ENCODE data around the gene SOX15.
A peak's percentile ranks its signal among the peaks of the same experiment; 100 is the strongest.

SOX15 gene

DNA sequence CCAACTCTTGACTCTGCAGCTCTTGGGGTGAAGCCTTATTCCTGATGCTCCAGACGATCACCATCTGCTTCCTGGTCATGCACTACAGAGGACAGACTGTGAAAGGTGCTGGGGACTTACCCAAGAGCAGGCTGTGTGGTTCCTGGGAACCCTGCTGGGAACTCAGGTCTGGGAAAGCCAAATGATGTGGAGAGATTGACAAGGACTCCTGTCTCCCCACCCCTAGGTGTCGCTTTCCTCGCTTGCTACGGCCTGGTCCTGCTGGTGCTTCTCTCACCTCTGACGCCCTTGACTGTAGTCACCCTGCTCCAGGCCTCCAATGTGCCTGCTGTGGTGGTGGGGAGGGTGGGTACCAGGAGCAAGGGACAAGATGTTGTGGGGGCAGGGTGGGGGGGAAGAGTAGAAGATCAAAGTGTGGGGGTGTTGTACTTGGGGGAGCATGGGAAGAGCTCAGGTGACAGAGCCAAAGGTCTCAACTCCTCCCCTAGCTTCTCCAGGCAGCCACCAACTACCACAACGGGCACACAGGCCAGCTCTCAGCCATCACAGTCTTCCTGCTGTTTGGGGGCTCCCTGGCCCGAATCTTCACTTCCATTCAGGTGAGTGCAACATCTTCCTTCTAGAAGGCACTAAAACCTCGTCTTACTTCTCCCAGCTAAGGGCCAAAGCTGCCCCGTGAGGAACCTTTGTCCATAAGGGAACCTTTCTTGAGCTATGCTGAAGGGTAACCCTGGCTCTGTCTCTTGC, 3.0 kb downstream of the SOX15 start:
- no peak overlapping the region for H2BK15ac ChIP-seq (ENCODE audit: low read length)
- H4K91ac ChIP-seq (ENCODE audit: low read depth, low read length, poor library complexity) = no peak overlapping the region
- H3K27me3 ChIP-seq (ENCODE audit: control insufficient read depth in 3 of 3, insufficient read depth in 3 of 3, low read depth in 1 of 3, low read length in 3 of 3) = no peaks in the 10 kb centered on the region
- no peak overlapping the region for H4K8ac ChIP-seq (ENCODE audit: low read depth, low read length)
- no peak overlapping the region for H3K18ac ChIP-seq (ENCODE audit: low read length)
- no peak overlapping the region for H2BK120ac ChIP-seq (ENCODE audit: low read depth, low read length)
- no peak overlapping the region for H2BK12ac ChIP-seq (ENCODE audit: low read length)
- WGBS, 2 donors (ENCODE audit: extremely low coverage in 2 of 2, insufficient read length in 2 of 2, insufficient replicate concordance in 1 of 2) = no CpG with 5 or more reads among the region's 9 CpGs
- no peak overlapping the region for H3K4ac ChIP-seq (ENCODE audit: low read length)
- no peak overlapping the region for H3K4me2 ChIP-seq (ENCODE audit: insufficient read depth, low read length, poor library complexity, severe bottlenecking)
- no peak overlapping the region for H3K14ac ChIP-seq (ENCODE audit: low read length)
- no peak overlapping the region for H3K9ac ChIP-seq (ENCODE audit: low read depth, low read length, poor library complexity)
- H3K23ac ChIP-seq (ENCODE audit: low read depth, low read length, poor library complexity) = no peak overlapping the region
- H3K9me3 ChIP-seq (replicated peaks in 1 of 2; ENCODE audit: control insufficient read depth in 2 of 2, insufficient read depth in 1 of 2, low read depth in 1 of 2, low read length in 2 of 2) = no peaks in the 10 kb centered on the region
- peaks cover 28 to 73% of the 10 kb centered on the region in 2 donors for H3K36me3 ChIP-seq (replicated peaks in 1 of 2; ENCODE audit: control insufficient read depth in 2 of 2, insufficient read depth in 2 of 2, low read length in 2 of 2)
- H2AFZ ChIP-seq (ENCODE audit: low read length) = no peak overlapping the region
- H3K4me1 ChIP-seq (ENCODE audit: control insufficient read depth in 2 of 2, insufficient read depth in 1 of 2, low read depth in 1 of 2, low read length in 2 of 2) = peaks cover 24 to 41% of the 10 kb centered on the region in 2 donors
- H3K27ac ChIP-seq (replicated peaks; ENCODE audit: low read length) = no peak overlapping the region
- H2BK5ac ChIP-seq (ENCODE audit: low read length) = no peak overlapping the region
- H3K4me3 ChIP-seq (ENCODE audit: low read length in 2 of 2) = no peak overlapping the region
- H3K79me1 ChIP-seq (ENCODE audit: low read depth, low read length) = peaks cover 13% of the 10 kb centered on the region
- no peak for DNase-seq (ENCODE audit: low spot score)
- H2AK5ac ChIP-seq (ENCODE audit: low read depth, low read length) = no peak overlapping the region

DNA sequence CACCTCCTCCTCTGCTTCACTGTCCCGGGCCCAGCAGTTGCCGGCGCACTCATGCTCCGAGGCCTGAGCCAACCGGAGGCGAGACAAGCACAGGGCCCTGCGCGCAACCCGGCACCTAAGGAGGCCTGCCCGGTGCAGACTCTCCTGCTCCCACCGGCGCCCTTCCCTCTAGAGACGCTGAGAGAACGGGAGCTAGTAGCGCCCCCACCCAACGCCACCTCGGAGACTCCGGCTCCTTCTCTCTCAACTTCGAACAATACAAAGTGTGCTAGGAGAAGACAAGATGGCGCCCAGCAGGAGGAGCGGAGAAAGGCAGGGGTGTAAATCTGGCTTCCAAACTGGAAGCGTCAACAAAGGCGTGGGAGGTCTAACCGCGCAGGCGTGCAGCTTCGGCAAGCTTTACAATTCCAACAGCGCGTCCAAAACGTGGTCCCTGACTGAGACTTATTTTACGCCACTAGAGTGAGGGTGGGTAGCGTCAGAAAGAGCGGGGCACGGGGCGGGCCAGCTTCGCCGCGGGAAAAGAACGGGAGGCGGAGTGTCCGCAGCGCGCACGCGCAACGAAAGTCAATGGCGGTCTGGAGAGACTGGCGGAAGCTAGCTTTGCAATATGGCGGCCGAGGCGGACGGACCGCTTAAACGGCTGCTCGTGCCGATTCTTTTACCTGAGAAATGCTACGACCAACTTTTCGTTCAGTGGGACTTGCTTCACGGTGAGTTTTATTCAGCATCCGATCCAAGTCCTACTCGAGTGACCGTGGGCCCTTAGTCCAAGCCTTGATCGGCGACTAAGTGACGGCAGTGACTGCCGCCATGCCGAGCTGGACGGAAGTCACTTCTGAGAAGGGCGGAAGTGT, 6.4 kb downstream of the SOX15 start, which contains the start of gene MPDU1:
Gene MPDU1, plus strand, starts transcription at position 600 of the 857 bp plus-strand sequence. Its CDS starts 11 bp downstream, at position 611.
- Histone ChIP-seq H3K4me2 (ENCODE audit: insufficient read depth, low read length, poor library complexity, severe bottlenecking) (peak within 1 kb of the TSS; percentile 69), H3K36me3 (replicated peaks in 1 of 2; ENCODE audit: control insufficient read depth in 2 of 2, insufficient read depth in 2 of 2, low read length in 2 of 2) (peaks cover 34 to 70% of the 10 kb centered on the region in 2 donors), H2BK12ac (ENCODE audit: low read length) (peak within 1 kb of the TSS; percentile 98), H2BK15ac (ENCODE audit: low read length) (peak within 1 kb of the TSS; percentile 100), H2AK5ac (ENCODE audit: low read depth, low read length) (peak within 1 kb of the TSS; percentile 100), H3K27ac (replicated peaks; ENCODE audit: low read length) (peak within 1 kb of the TSS; percentile 98), H4K8ac (ENCODE audit: low read depth, low read length) (peak within 1 kb of the TSS; percentile 99), H3K18ac (ENCODE audit: low read length) (peak within 1 kb of the TSS; percentile 100), H3K4me1 (ENCODE audit: control insufficient read depth in 2 of 2, insufficient read depth in 1 of 2, low read depth in 1 of 2, low read length in 2 of 2) (peaks cover 13 to 17% of the 10 kb centered on the region in 2 donors), H3K23ac (ENCODE audit: low read depth, low read length, poor library complexity) (peak within 1 kb of the TSS; percentile 92), H3K9me3 (replicated peaks in 1 of 2; ENCODE audit: control insufficient read depth in 2 of 2, insufficient read depth in 1 of 2, low read depth in 1 of 2, low read length in 2 of 2) (no peaks in the 10 kb centered on the region), H4K91ac (ENCODE audit: low read depth, low read length, poor library complexity) (peak within 1 kb of the TSS; percentile 100), H3K9ac (ENCODE audit: low read depth, low read length, poor library complexity) (peak within 1 kb of the TSS; percentile 90), H2AFZ (ENCODE audit: low read length) (peak within 1 kb of the TSS; percentile 86), H3K14ac (ENCODE audit: low read length) (peak within 1 kb of the TSS; percentile 59), H2BK120ac (ENCODE audit: low read depth, low read length) (peak within 1 kb of the TSS; percentile 99), H3K79me1 (ENCODE audit: low read depth, low read length) (peaks cover 13% of the 10 kb centered on the region), H2BK5ac (ENCODE audit: low read length) (peak within 1 kb of the TSS; percentile 100), H3K4ac (ENCODE audit: low read length) (peak within 1 kb of the TSS; percentile 94), H3K4me3 (ENCODE audit: low read length in 2 of 2) (peak within 1 kb of the TSS; percentile 58 to 86), H3K27me3 (ENCODE audit: control insufficient read depth in 3 of 3, insufficient read depth in 3 of 3, low read depth in 1 of 3, low read length in 3 of 3) (no peaks in the 10 kb centered on the region)
- peak; percentile 96 for DNase-seq (ENCODE audit: low spot score)
- no CpG with 5 or more reads among the region's 69 CpGs for WGBS, 2 donors (ENCODE audit: extremely low coverage in 2 of 2, insufficient read length in 2 of 2, insufficient replicate concordance in 1 of 2)

DNA sequence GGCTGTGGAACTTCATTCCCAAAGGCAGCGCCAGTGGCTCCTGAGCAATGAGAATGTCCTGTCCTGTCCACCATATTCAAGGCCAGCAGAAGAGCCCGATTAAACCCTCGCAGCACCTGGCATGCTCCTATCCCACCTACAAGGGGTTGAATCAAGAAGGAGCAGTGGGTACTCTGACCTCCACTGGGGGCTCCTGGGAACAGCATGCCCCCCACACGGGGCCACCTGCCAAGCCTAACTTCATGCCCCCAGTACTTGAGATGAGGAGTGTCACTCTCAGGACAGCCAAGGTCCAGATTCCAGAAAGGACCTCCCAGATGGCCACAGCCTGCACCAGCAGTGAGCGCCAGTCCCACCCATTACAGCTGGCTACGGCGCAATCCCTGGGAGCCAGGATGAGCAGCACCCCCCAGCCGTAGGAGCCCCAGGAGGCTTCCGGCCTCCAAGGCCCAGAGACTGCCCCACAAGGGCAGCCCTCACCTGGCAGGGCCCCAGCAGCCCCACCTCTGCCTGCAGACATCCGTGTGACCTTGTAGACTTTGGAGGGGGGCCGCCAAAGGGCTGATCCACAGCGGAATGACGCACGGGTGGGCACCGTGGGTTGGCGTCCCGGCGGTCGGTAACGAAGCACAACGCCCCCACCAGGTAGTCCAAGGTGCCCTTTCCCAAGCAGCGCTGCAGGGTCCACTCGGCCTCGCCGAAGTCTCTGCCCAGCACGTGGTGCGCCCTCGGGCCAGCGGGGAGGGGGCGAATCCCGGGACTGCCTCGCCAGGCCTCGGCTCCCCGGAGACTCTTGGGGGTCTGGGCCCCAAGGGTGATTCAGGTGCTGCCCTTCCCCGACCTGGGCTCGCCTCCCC, 7.3 kb downstream of the SOX15 start:
- Histone ChIP-seq H3K4me3 (ENCODE audit: low read length in 2 of 2) (peak overlapping the region in 1 of 2 donors; percentile 58), H4K91ac (ENCODE audit: low read depth, low read length, poor library complexity) (peak overlapping the region; percentile 100), H3K4me2 (ENCODE audit: insufficient read depth, low read length, poor library complexity, severe bottlenecking) (peak overlapping the region; percentile 43), H3K14ac (ENCODE audit: low read length) (peak overlapping the region; percentile 59), H2BK15ac (ENCODE audit: low read length) (peak overlapping the region; percentile 100), H3K27ac (replicated peaks; ENCODE audit: low read length) (peak overlapping the region; percentile 98), H3K9ac (ENCODE audit: low read depth, low read length, poor library complexity) (peak overlapping the region; percentile 64), H4K8ac (ENCODE audit: low read depth, low read length) (peak overlapping the region; percentile 99), H3K23ac (ENCODE audit: low read depth, low read length, poor library complexity) (peak overlapping the region; percentile 83), H2AFZ (ENCODE audit: low read length) (peak overlapping the region; percentile 86), H2BK120ac (ENCODE audit: low read depth, low read length) (peak overlapping the region; percentile 99), H2BK12ac (ENCODE audit: low read length) (peak overlapping the region; percentile 98), H3K9me3 (replicated peaks in 1 of 2; ENCODE audit: control insufficient read depth in 2 of 2, insufficient read depth in 1 of 2, low read depth in 1 of 2, low read length in 2 of 2) (no peaks in the 10 kb centered on the region), H3K4ac (ENCODE audit: low read length) (peak overlapping the region; percentile 94), H3K4me1 (ENCODE audit: control insufficient read depth in 2 of 2, insufficient read depth in 1 of 2, low read depth in 1 of 2, low read length in 2 of 2) (peaks cover 13 to 15% of the 10 kb centered on the region in 2 donors), H3K36me3 (replicated peaks in 1 of 2; ENCODE audit: control insufficient read depth in 2 of 2, insufficient read depth in 2 of 2, low read length in 2 of 2) (peaks cover 37 to 70% of the 10 kb centered on the region in 2 donors), H2AK5ac (ENCODE audit: low read depth, low read length) (peak overlapping the region; percentile 100), H3K18ac (ENCODE audit: low read length) (peak overlapping the region; percentile 100), H3K79me1 (ENCODE audit: low read depth, low read length) (peaks cover 13% of the 10 kb centered on the region), H3K27me3 (ENCODE audit: control insufficient read depth in 3 of 3, insufficient read depth in 3 of 3, low read depth in 1 of 3, low read length in 3 of 3) (no peaks in the 10 kb centered on the region), H2BK5ac (ENCODE audit: low read length) (peak overlapping the region; percentile 100)
- WGBS, 2 donors (ENCODE audit: extremely low coverage in 2 of 2, insufficient read length in 2 of 2, insufficient replicate concordance in 1 of 2) = no CpG with 5 or more reads among the region's 36 CpGs
- DNase-seq (ENCODE audit: low spot score) = no peak

All from neuronal stem cell (in vitro differentiated cells).